Renal cortical epithelial cell (primary cell): Measurements from ENCODE around the gene TMEM150B. TPM values are rescaled to one million over a fixed set of nuclear protein-coding genes. Genes with fewer than 3 reads are reported as not detected.

ENCODE experiments used
- DNase-seq: peaks from one replicate; pipeline ENCODE4 v3.0.0-alpha.2; 2011; ENCODE audit warnings: low read depth
- total RNA-seq: library from RNA; depleted of rRNA; stranded (reverse); fragments of >200 nt; gene quantifications from 2 replicates; pipeline ENCODE4 v1.2.3, GENCODE V29; 2014

The TMEM150B gene
- not detected in 2 replicates for total RNA-seq

DNA sequence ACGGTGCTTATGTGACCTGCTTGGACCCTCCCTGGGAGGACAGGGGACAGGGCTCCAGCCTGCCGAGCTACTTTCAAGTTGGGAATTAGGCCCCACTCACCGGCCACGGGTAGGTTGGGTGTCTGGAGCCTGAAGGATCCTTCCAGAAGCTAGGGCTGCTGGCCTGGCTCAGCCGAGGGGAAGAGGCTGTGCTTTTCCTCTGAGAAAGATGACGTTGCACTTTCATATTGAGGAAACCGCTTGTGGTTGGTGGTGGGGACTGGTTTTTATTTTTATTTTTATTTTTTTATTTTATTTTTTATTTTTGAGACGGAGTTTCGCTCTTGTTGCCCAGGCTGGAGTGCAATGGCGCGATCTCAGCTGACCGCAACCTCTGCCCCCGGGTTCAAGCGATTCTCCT lies at the start of gene TMEM150B:
TMEM150B (minus strand) TSS at position 170 of the 400 bp plus-strand sequence. CDS start 4,305 bp downstream, outside the sequence.
- no peak for DNase-seq

DNA sequence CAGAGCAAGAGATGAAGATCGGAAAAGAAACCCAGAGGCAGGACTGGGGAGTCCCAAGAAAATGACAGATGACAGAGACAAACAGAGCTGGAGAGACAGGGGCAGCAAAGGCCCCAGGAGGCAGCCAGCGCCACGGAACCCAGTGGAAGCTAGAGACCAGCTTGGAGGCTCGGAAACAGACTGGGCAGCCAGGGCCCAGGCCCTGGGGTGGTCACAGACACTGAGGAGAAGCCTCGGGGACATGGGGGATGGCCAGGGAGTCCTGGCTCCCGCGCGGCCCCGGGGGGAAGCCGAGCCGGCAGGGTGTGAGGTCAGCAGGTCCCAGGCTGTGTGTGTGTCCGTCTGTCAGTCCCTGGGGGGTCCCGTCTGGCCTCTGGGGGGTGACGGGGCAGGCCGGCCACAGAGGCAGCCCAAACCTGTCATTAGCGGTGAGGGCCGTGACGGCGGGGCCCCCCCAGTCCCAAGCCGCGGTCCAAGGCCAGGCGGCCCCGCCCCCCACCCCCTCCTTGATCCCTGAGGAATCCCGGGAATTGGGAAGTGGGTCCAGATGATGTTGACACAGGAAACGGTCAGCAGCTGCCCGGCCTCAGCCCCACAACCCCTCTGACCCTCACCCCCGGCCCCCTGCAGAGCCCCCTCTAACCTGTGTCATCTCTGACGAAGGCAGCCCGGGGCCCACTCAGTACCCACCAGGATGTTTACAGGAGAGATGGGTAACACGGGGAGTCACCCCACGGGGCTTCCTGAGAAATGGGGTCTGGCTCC lies 49.0 kb upstream of the TMEM150B start:
- no peak for DNase-seq

DNA sequence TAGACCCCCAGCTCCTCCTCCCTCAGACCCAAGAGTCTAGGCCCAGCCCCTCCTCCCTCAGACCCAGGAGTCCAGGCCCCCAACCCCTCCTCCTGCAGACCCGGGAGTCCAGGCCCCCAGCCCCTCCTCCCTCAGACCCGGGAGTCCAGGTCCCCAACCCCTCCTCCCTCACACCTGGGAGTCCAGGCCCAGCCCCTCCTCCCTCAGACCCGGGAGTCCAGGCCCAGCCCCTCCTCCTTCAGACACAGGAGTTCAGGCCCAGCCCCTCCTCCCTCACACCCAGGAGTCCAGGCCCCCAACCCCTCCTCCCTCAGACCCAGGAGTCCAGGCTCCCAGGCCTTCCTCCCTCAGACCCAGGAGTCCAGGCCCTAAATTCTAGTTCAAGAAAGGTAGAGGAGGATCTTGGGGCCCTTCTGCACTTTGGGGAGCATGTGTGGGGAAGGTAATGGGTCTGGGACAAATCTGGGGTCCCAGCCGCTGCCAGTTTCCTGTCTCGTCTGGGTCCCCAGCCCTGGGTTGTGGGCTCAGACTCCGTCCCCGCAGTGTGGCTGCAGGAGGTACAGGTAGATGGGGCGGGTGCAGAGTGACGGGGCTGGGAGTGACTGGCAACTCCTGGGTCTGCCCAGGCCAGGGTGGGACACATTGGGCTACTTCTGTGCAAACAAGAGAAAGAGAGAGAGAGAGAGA lies 48.3 kb upstream of the TMEM150B start:
- DNase-seq: no peak

- DNase-seq: no peak
Observed at GRCh38 chr19:55372316-55373081, 47.4 kb upstream of the TMEM150B start.

DNA sequence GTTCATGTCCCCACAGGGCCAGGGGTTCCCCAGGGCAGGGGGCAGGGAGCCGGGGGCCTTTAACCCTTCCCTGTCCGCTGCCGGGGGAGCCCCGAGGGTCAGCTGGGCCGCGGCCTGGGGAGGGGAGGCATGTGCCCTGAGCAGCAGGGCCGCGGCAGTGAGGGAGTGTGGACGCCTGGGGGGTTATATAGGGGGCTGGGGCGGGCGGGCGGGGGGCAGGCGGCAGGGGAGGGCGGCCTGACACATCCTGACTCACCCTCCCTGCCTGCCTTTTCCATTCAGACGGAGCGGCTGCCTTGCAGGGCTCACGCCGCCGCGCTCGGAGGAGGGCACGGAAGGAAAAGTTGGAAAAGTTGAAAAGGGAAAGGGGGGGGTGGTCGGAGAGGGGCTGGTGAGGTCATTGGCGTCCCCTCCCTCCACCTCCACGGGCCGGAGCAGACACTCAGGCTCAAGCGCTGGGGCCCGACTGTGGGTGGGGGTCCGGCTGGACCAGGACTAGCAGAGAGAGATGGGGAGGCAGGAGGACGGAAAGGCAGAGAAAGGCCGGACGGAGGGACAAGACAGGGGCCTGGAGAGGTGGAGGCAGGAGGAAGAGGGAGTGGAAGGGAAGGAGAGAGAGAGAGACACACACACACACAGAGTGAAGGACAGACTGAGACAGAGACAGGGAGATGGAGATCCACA lies 45.3 kb upstream of the TMEM150B start, which contains the start of gene IL11:
IL11 (minus strand) TSS at position 159 of the 684 bp plus-strand sequence; CDS start at position 6, 153 bp downstream.
- DNase-seq: no peak

DNA sequence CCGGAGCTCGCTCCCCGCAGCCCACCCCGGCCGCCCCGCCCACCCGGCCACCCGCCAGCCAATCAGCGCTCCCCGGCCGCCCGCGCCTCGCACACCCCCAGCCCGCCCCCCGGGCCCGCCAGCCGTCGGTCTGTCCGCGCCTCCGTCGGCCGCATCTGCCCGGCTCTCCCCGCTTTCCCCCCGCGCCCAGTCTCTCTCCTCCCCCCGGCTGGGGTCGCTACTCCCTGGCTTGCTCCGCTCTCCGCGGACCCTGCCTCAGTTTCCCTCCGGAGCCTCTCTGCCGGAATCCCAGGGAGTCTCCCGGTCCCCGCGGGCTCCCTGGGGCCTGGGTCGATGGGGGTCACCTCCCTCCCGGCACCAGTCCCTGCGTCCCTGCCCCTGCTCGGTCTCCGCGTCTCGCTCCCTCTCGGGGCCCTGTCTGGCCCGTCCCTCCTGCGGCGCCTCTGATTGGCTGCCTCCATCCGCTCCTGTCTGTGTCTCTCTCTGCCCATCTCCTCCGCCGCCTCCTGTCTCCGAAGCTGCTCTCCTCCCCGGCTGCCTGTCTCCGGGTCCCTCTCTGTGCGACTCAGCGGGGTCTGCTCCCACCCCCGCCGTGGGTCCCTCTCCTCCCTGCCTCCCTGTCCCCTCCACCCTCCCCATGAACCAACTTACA lies 44.6 kb upstream of the TMEM150B start:
- DNase-seq: no peak

DNA sequence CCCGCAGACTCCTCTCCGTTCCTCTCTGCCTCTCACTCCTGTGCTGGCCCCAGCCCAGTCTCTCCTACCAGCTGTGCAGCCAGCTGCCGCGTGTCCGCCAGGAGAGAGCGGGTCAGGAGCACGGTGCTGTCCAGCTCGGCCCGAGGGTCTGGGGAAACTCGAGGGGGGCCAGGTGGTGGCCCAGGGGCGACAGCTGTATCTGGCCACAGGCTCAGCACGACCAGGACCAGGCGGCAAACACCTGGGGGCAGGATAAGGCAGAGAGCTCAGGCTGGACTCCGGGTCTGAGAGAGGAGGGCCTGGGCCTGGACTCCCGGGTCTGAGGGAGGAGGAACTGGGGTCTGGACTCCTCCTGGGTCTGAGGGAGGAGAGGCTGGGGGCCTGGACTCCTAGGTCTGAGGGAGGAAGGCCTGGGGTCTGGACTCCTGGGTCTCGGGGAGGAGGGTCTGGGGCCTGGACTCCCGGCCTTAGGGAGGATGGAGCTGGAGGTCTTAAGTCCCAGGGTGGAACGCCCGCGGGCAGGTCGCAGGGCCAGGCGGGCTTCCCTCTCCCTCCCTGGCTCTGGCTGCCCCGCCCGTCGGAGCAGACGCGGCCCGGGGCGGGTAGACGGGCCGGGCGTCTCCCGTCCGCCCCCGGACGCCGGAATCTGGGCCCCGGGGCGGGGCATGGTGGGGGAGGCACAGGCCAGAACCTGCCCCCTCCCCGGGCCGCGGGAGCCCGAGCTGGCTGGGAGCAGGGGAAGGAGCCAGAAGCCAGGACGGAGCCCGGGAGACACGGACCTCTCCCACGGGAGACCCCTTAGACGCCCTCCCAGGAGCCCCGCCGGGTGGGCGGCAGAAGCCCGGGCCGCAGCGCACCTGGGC lies 43.8 kb upstream of the TMEM150B start:
- no peak for DNase-seq

DNA sequence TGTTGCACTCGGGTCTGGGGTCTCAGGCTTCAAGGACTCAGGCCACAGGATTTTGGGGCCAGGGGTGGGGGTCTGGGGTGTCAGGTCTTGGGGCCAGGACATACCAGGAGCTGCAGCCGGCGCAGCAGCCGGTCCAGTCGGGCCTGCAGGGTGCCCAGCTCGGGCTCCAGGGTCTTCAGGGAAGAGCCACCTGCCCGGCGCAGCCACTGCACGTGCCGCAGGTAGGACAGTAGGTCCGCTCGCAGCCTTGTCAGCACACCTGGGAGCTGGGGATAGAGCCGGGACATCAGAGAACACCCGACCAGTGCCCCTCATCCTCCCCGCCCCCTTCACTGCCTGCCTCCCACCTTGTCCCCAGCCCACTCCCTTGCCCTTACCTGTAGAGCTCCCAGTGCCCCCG lies 43.0 kb upstream of the TMEM150B start:
- DNase-seq: no peak

DNA sequence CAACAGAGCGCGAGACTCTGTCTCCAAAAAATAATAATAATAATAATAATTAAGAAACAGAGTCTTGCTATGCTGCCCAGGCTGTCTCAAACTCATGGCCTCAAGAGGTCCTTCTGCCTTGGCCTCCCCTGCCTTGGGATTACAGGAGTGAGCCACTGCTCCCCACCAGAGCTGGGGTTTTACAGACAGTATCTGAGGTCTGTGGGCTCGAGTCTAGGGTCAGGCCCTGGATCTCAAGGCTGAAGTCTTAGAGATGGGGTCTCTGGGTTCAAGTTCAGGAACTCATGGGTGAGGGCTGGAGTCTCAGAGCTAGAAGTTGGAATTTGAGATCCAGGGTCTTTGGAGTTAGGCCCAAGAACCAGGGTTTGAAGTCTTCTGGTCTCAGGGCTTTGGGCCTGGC lies 41.6 kb upstream of the TMEM150B start:
- no peak for DNase-seq

- DNase-seq: no peak
Observed at GRCh38 chr19:55365964-55366363, 40.8 kb upstream of the TMEM150B start.

DNA sequence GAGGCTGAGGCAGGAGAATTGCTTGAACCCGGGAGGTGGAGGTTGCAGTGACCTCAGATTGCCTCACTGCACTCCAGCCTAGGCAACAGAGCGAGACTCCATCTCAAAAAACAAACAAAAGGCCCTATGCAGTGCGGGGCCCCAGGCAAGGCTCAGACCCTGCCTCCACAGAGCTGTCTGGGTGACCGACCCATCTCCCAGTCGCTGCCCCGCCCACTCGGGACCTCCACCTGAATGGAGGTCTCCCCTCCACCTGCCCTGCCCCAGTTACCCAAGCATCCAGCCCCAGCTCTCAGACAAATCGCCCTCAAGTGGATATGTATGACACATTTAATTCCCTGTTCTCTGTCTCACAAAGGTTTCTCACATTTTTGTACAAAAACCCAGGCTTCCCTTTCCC lies 40.1 kb upstream of the TMEM150B start:
- DNase-seq: no peak

DNA sequence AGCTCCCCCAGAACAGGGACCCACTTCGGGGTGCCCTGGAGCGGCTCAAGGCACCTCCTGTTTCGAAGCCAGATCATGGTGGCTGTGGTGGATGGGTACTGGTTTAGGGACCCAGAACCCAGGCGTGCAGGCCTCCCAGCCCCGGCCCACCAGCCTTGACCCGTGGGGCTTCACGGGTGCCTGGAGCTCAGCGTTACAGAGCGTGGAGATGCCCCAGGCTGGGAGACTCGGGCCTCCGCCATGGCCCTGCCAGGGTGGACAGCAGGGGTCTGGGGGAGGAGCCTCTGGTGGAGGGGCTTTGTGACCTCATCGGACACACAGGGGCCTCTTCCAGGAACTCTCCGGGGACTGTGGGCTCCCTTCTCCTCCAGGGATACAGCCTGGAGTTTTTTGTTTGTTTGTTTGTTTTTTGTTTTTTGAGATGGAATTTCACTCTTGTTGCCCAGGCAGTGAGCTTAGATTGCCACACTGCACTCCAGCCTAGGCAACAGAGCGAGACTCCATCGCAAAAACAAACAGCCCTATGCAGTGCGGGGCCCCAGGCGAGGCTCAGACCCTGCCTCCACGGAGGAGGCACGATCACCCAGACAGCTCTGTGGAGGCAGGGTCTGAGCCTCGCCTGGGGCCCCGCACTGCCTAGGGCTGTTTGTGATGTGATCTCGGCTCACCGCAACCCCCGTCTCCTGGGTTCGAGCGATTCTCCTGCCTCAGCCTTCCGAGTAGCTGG lies 38.0 kb upstream of the TMEM150B start, which contains the start of gene GARIN5B:
GARIN5B (minus strand) TSS at position 271 of the 727 bp plus-strand sequence; CDS start at position 77, 194 bp downstream.
- DNase-seq: no peak

- DNase-seq: no peak
Observed at GRCh38 chr19:55362174-55362989, 37.2 kb upstream of the TMEM150B start.

DNA sequence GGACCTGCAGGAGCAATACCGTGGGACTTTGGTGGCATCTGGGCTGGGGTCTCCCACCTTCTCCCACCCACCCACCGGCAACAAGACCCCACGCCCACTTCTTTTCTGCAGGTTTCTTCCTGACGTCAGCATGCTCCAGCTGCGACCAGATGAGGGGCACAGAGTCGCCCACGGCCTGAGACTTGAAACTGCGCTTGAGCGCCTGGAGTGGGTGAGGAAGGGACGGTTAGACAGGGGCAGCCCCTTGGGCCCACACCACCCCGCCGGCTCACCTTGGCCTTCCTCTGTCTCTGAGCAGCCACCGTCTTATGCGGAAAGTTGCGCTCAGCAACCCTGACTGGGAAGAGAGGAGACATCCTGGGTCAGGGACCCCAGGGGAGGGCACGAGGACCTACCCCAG lies 35.8 kb upstream of the TMEM150B start:
- DNase-seq: no peak

DNA sequence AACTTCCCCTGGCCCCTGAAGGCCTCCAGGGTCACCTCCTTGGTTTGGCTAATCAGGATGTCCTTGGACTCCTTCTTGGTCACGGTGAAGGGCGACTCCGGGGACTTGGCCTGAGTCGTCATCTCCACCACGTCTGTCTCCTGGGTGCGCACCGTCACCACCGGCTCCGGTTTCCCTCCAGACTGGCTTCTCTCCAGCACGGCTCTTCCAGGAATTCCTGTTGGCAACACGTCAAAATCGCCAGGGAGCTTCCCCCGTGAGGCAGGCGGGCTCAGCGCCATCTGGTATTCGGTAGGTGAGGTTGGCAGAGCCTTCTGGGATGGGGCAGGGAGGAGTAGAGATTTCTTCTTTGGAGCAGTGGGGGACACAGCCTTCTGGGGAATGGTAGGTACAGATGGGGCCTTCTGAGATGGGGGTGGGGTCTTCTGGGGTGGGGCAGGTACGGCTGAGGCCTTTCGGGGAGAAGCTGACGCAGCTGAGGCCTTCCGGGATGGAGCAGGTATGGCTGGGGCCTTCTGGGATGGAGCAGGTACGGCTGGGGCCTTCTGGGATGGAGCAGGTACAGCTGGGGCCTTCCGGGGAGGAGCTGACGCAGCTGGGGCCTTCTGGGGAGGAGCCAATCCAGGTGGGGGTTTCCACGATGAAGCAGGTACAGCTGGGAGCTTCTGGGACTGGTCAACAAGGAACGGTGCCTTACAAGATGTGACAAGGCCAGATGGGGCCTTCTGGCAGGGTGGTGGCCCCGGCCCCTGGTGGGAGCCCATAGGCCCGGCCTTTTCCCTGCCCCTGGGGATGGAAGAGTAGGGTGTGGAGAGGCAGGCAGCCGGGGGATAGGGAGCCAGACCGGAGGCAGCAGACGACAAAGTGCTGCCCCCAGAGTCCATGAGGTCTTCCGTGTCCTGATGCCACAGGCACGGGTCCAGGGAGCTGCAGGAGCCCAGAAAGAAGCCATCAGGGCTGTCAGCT lies 34.1 kb upstream of the TMEM150B start:
- DNase-seq: no peak

GRCh38 chr19:55358493-55358892 lies 33.4 kb upstream of the TMEM150B start:
- DNase-seq: no peak

DNA sequence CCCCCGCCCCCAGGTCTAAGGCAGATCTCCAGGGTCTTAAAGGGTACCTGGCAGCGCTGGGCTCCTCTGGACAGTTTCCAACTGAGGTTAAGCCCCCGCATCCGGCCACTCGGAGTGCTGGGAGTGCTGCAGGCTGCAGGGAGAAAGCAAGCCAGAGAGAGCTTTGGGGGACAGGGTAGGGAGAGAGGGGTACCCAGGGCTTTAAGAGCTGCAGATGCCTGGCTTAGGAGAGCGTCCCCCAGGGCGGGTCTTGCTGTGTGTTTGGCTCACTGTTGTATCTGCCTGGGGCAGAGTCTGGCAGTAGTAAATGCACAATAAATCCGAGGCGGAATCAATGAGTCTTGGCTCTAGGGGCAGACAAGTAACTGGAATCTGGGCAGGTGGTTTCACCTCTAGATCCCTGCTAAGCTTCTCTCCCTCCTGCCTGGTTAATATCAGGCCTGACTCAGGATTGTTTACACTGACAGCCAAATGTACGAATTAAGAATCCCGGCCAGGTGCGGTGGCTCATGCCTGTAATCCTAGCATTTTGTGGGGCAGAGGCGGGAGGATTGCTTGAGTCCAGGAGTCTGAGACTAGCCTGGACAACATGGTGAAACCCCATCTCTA lies 30.2 kb upstream of the TMEM150B start:
- no peak for DNase-seq
